Ishikawa (cell line): Measurements from ENCODE around the gene FBXL20.

ENCODE experiments used
- EGR1 ChIP-seq: IDR thresholded peaks from 2 replicates; pipeline ENCODE4 v1.6.1; 2012
- NFIC ChIP-seq: IDR thresholded peaks from 2 replicates; pipeline ENCODE4 v1.6.1; 2012
- RAD21 ChIP-seq: IDR thresholded peaks from 2 replicates; pipeline ENCODE4 v1.6.1; 2012; ENCODE audit warnings: low read depth
- TCF12 ChIP-seq: IDR thresholded peaks from 2 replicates; pipeline ENCODE4 v1.6.1; 2012; ENCODE audit warnings: low read depth
- YY1 ChIP-seq: IDR thresholded peaks from 2 replicates; pipeline ENCODE4 v1.6.1; 2012; ENCODE audit warnings: low read depth

GRCh38 chr17:39235555-39236449 lies 165.6 kb downstream of the FBXL20 start:
- TF ChIP-seq TCF12 (no peak), RAD21 (peak; percentile 36), YY1 (no peak), EGR1 (no peak), NFIC (no peak)
